ENCODE measurements around the gene NTNG1. TPM values are rescaled to one million over a fixed set of nuclear protein-coding genes. Genes with fewer than 3 reads are reported as not detected.
"Not testable (repeated sequence)": the region's sequence is repeated elsewhere in the genome, so short reads cannot be mapped to it uniquely, and the experiment has no call there.

The NTNG1 gene
- total RNA-seq, 2 donors from 2014 or later, result 2.5 to 2.6 TPM

DNA sequence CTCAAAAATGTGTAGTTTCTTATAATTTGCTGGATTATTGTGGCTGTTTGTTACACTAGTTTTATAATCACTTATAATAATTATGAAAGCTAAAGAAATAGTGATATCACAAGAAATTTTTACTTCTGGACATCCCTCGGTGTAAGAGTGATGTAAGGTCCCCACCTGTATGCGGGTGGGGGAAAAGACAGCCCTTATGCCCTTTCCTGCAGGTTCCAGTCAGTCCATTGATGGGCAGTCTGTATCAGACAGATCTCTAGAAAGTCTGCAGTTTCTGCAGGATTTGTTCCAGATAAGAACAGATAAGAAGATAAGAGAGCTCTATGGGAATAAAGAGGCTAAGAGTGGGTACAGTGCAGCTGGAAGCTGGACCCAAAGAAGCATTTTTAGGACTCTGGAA lies 89.3 kb downstream of the NTNG1 start:
- peaks cover 3% of the 10 kb centered on the region for H3K4me1 ChIP-seq (ENCODE audit: control insufficient read depth, insufficient read depth, low read length)
- no peaks in the 10 kb centered on the region for H3K27me3 Mint-ChIP-seq (ENCODE audit: insufficient read depth)
- H3K36me3 ChIP-seq (ENCODE audit: control insufficient read depth, insufficient read depth, low read length), result no peaks in the 10 kb centered on the region
- H3K4me3 ChIP-seq (ENCODE audit: low read length), result no peak overlapping the region
- no peaks in the 10 kb centered on the region for H3K9me3 ChIP-seq (ENCODE audit: control insufficient read depth, low read length)
- H3K4me3 Mint-ChIP-seq, result no peak overlapping the region
- peaks cover 11% of the 10 kb centered on the region for H3K4me1 Mint-ChIP-seq
- TF ChIP-seq, protein P1, sequence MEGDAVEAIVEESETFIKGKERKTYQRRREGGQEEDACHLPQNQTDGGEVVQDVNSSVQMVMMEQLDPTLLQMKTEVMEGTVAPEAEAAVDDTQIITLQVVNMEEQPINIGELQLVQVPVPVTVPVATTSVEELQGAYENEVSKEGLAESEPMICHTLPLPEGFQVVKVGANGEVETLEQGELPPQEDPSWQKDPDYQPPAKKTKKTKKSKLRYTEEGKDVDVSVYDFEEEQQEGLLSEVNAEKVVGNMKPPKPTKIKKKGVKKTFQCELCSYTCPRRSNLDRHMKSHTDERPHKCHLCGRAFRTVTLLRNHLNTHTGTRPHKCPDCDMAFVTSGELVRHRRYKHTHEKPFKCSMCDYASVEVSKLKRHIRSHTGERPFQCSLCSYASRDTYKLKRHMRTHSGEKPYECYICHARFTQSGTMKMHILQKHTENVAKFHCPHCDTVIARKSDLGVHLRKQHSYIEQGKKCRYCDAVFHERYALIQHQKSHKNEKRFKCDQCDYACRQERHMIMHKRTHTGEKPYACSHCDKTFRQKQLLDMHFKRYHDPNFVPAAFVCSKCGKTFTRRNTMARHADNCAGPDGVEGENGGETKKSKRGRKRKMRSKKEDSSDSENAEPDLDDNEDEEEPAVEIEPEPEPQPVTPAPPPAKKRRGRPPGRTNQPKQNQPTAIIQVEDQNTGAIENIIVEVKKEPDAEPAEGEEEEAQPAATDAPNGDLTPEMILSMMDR (conservative IDR thresholded peaks at IDR 0.05), result no peak
- H3K36me3 Mint-ChIP-seq (ENCODE audit: low read depth), result no peaks in the 10 kb centered on the region
- H3K9me3 Mint-ChIP-seq, result no peaks in the 10 kb centered on the region
- H3K27ac Mint-ChIP-seq, result no peak overlapping the region
- H3K27me3 ChIP-seq (ENCODE audit: control insufficient read depth, insufficient read depth, low read length, poor library complexity, severe bottlenecking), result no peaks in the 10 kb centered on the region
- WGBS, 2 experiments (ENCODE audit: insufficient coverage in 1 of 2, insufficient read length in 1 of 2), result 87 to 97% methylated on average over 2 of the region's 2 CpGs
- H3K27ac ChIP-seq (ENCODE audit: low read depth, low read length), result no peak overlapping the region
- no peak overlapping the region for H3K9ac ChIP-seq (ENCODE audit: extremely low read depth, low read length, poor library complexity, severe bottlenecking)
- DNase-seq, result no peak

DNA sequence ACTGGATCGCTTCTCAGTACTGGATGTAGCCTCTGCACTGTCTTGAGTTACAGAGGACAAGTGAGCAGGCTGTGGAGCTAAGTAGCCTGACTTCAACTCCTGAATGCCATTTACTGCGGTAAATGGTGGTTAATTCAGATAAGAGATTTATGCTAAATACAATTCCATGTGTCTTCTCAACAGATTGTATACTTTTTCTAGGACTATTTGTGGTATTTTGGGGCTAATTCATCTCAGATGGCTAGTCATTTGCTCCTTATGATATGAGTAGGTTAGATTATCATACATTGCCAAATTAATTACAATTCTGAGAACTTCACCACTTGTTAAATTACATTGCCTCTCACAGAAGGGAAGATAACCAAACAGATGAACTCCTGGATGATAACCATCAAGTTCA lies 90.5 kb downstream of the NTNG1 start:
- no peak overlapping the region for H3K4me3 ChIP-seq (ENCODE audit: low read length)
- H3K27me3 Mint-ChIP-seq (ENCODE audit: insufficient read depth), result no peaks in the 10 kb centered on the region
- no peak overlapping the region for H3K27ac ChIP-seq (ENCODE audit: low read depth, low read length)
- no peak overlapping the region for H3K27ac Mint-ChIP-seq
- no peaks in the 10 kb centered on the region for H3K27me3 ChIP-seq (ENCODE audit: control insufficient read depth, insufficient read depth, low read length, poor library complexity, severe bottlenecking)
- peaks cover 3% of the 10 kb centered on the region for H3K4me1 ChIP-seq (ENCODE audit: control insufficient read depth, insufficient read depth, low read length)
- no peaks in the 10 kb centered on the region for H3K36me3 ChIP-seq (ENCODE audit: control insufficient read depth, insufficient read depth, low read length)
- peaks cover 2% of the 10 kb centered on the region for H3K9me3 ChIP-seq (ENCODE audit: control insufficient read depth, low read length)
- 93 to 100% methylated on average over 1 to 2 of the region's 2 CpGs for WGBS, 2 experiments (ENCODE audit: insufficient coverage in 1 of 2, insufficient read length in 1 of 2)
- TF ChIP-seq, protein P1 (conservative IDR thresholded peaks at IDR 0.05), result no peak
- peaks cover 5% of the 10 kb centered on the region for H3K4me1 Mint-ChIP-seq
- no peak overlapping the region for H3K4me3 Mint-ChIP-seq
- no peak for DNase-seq
- H3K36me3 Mint-ChIP-seq (ENCODE audit: low read depth), result no peaks in the 10 kb centered on the region
- H3K9ac ChIP-seq (ENCODE audit: extremely low read depth, low read length, poor library complexity, severe bottlenecking), result no peak overlapping the region
- peaks cover 6% of the 10 kb centered on the region for H3K9me3 Mint-ChIP-seq

DNA sequence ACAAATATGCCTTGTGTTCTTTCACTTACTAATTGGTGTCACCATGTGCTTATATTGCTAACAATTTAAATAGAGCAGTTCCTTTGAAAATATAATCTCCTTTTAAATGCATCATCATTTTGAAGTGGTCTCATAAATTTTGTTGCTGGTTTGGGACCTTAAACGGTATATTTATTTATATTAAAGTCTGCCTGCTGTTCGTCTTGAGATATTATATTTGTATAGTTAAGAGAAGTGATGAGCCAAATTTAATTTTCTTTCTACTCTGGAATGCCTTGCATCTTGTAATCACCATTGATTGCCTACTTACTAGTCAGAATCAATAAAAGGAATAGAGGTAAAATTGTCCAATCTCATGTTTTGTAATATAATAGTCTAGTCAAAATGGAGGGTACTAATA lies 91.6 kb downstream of the NTNG1 start:
- no peak overlapping the region for H3K4me3 ChIP-seq (ENCODE audit: low read length)
- H3K9me3 ChIP-seq (ENCODE audit: control insufficient read depth, low read length), result peaks cover 11% of the 10 kb centered on the region
- H3K9ac ChIP-seq (ENCODE audit: extremely low read depth, low read length, poor library complexity, severe bottlenecking), result no peak overlapping the region
- H3K27me3 ChIP-seq (ENCODE audit: control insufficient read depth, insufficient read depth, low read length, poor library complexity, severe bottlenecking), result no peaks in the 10 kb centered on the region
- H3K4me1 ChIP-seq (ENCODE audit: control insufficient read depth, insufficient read depth, low read length), result peaks cover 3% of the 10 kb centered on the region
- TF ChIP-seq, protein P1 (conservative IDR thresholded peaks at IDR 0.05), result no peak
- Mint-ChIP-seq H3K9me3 (peaks cover 16% of the 10 kb centered on the region), H3K27ac (no peak overlapping the region), H3K27me3 (ENCODE audit: insufficient read depth) (no peaks in the 10 kb centered on the region), H3K36me3 (ENCODE audit: low read depth) (no peaks in the 10 kb centered on the region), H3K4me3 (no peak overlapping the region), H3K4me1 (peaks cover 3% of the 10 kb centered on the region)
- 96% methylated on average over 2 of the region's 2 CpGs; no CpG with 5 or more reads in 1 of the 2 experiments for WGBS, 2 experiments (ENCODE audit: insufficient coverage in 1 of 2, insufficient read length in 1 of 2)
- DNase-seq, result no peak
- H3K36me3 ChIP-seq (ENCODE audit: control insufficient read depth, insufficient read depth, low read length), result no peaks in the 10 kb centered on the region
- no peak overlapping the region for H3K27ac ChIP-seq (ENCODE audit: low read depth, low read length)

DNA sequence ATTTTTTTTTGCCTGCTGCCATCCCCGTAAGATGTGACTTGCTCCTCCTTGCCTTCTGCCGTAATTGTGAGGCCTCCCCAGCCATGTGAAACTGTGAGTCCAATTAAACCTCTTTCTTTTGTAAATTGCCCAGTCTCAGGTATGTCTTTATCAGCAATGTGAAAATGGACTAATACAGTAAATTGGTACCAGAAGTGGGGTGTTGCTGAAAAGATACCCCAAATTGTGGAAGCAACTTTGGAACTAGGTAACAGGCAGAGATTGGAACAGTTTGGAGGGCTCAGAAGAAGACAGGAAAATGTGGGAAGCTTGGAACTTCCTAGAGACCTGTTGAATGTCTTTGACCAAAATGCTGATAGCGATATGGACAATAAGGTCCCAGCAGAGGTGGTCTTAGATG lies 95.9 kb downstream of the NTNG1 start:
- H3K4me1 Mint-ChIP-seq; H3K36me3 Mint-ChIP-seq (ENCODE audit: low read depth); DNase-seq; H3K9ac ChIP-seq (ENCODE audit: extremely low read depth, low read length, poor library complexity, severe bottlenecking); H3K27me3 ChIP-seq (ENCODE audit: control insufficient read depth, insufficient read depth, low read length, poor library complexity, severe bottlenecking); H3K27ac Mint-ChIP-seq; H3K27ac ChIP-seq (ENCODE audit: low read depth, low read length); H3K4me3 ChIP-seq (ENCODE audit: low read length); H3K27me3 Mint-ChIP-seq (ENCODE audit: insufficient read depth); H3K4me1 ChIP-seq (ENCODE audit: control insufficient read depth, insufficient read depth, low read length); H3K36me3 ChIP-seq (ENCODE audit: control insufficient read depth, insufficient read depth, low read length); H3K4me3 Mint-ChIP-seq: not testable (repeated sequence)
- peaks cover 11% of the 10 kb centered on the region for H3K9me3 ChIP-seq (ENCODE audit: control insufficient read depth, low read length)
- WGBS, 2 experiments (ENCODE audit: insufficient coverage in 1 of 2, insufficient read length in 1 of 2), result 74 to 86% methylated on average over 2 to 3 of the region's 3 CpGs
- peaks cover 23% of the 10 kb centered on the region for H3K9me3 Mint-ChIP-seq
